Measurements from ENCODE around the gene MYL5. TPM values are rescaled to one million over a fixed set of nuclear protein-coding genes. Genes with fewer than 3 reads are reported as not detected.
"Not testable (repeated sequence)": the region's sequence is repeated elsewhere in the genome, so short reads cannot be mapped to it uniquely, and the experiment has no call there.

The MYL5 gene
- total RNA-seq, 1 donor from 2014 or later: 4.2 TPM

DNA sequence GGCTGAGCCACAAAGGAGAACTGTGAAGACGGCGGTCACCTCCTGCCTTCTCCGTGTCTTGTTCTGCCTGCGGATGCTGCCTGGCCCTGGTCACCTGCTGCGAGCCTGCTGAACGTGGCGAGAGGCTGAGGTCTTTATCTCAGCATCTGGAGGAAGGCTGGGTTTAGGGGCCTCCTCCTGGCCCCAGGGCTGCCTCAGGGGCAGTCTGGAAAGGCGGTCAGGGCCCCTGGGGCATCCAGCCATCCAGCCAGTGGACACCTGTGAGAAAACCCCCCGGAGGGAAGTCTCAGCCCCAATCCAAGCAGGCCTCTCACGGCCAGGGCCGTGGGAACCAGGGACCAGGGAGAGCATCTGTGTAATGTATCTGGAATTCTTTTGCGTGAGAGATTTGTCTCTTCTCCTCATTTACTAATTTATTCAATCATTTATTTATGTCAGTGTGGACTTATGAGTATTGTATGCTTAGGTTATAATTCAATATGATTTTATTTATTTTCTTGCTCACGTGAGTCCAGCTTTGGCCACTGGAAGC, 37.6 kb upstream of the MYL5 start:
- DNase-seq: no peak

- DNase-seq: no peak
These were observed 36.6 kb upstream of the MYL5 start for GRCh38 chr4:637536-638280.

GRCh38 chr4:642366-642765, 32.0 kb upstream of the MYL5 start:
- not testable (repeated sequence) for DNase-seq

- no peak for DNase-seq
These were observed 27.9 kb upstream of the MYL5 start for GRCh38 chr4:646460-646859.

DNA sequence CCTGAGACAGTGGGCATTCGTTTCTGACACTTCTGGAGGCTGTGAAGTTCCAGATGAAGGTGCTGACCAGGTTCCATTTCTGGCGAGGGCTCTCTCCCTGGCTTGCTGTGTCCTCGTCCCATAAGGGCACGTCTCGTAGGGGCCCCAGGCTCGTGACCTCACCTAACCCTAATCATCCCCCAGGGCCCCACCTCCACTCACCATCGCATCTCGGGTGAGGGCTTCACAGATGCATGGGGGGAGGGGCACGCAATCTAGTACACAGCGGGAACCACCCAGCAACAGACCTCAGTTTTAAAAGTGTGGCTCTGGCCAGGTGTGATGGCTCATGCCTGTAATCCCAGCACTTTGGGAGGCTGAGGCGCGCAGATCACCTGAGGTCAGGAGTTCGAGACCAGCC, 26.9 kb upstream of the MYL5 start:
- no peak for DNase-seq

DNA sequence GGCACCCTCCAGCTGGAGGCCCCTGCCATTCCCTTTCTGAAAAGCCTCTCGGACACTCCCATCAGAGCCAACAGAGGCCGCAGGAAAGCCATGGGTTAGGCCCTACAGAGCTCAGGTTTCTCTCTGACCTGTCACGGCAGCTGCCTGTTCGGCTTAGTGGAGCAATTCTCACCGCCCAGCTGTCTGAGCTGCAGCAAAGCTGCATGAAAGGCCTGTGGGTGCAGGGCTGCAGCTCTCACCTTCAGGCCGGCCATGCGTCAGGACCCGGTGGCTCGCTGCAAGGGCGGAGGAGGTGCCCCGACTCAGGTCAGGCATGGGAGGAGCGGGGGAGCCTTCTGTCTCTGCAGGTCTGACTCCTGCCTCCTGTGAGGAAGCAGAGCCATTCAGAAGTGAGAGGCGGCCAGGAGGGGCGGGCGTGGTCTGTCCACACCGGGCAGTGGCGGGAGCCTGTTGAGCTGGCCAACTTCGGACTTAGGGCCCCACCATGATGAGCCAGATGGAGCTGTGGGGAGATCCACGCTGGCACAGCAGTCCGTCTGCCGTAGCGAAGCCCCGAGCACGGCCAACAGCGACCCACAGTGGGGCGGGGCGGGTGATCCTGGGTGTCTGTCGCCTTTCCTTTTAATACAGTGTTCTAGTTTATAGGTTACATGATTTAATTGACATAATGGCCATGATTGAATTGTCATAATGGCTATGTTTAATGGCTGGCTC, 25.6 kb upstream of the MYL5 start:
- no peak for DNase-seq

DNA sequence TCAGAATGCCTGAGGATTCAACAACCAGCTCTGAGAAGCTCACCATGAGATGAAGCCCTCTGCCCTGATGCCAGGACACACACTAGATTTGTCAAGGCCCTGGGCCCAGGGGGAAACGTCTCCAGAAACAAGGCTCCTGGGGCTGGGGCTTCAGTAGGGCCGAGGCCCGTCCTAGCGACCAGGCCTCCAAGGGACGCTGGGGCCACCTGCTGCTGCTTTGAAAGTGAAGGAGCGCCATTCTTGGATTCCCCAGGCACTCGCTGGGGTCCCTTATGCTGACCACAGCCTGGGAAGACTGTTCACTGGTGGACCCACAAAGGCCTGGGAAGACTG, 25.1 kb upstream of the MYL5 start:
- DNase-seq: no peak

- no peak for DNase-seq
These were observed 24.5 kb upstream of the MYL5 start for GRCh38 chr4:649751-650310.

- no peak for DNase-seq
These were observed 23.9 kb upstream of the MYL5 start for GRCh38 chr4:650461-650860.

DNA sequence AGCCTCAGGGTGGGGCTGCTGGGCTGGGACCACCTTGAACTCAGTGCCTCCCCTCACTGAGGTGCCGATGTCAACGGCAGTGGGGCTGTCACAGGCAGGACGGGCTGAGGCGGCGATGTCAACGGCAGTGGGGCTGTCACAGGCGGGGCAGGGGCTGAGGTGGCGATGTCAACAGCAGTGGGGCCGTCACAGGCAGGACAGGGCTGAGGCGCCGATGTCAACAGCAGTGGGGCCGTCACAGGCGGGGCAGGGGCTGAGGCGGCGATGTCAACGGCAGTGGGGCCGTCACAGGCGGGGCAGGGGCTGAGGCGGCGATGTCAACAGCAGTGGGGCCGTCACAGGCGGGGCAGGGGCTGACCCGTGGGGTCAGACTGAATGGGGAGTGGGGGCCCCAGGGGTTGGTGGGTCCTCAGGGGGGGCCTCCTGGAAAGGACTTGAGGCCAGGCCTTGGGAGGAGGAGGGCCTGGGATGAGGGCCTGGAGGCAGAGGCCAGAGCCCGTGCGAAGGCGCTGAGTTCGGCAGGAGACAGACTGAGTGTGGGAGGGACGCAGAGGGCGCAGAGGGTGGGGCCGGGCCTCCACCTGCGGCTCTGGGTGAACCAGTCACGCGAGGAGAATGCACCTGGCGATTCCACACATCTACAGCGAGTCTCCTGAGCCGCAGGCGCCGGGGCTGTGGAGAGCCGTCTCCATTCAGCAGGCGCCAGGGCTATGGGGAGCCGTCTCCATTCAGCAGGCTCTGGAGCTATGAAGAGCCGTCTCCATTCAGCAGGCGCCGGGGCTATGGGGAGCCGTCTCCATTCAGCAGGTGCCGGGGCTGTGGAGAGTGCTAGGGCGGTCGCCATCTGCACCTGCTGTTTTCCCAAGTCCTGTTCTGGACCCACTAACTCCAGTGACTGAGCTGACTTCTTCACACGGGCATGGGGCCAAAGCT, 23.1 kb upstream of the MYL5 start:
- DNase-seq: peak; percentile 42

GRCh38 chr4:651884-652642, 22.3 kb upstream of the MYL5 start:
- DNase-seq: no peak

- no peak for DNase-seq
These were observed 21.1 kb upstream of the MYL5 start for GRCh38 chr4:653080-653821.

GRCh38 chr4:653831-654502, 20.4 kb upstream of the MYL5 start:
- no peak for DNase-seq

DNA sequence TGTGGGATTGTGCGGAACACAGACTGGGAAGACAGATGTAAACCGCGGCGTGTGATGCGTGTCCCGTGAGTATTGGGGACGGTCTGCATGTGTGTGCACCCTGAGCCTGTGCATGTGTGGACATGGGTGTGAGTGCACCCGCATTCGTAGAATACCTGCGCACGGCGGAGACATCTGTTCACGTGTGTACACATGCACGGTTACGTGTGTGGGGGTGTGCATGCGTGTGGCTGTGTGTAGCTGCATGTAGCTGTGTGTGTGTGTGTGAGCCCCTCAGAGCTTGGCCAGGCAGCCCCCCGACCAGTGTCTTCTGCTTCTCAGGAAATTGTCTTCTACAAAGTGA, 19.9 kb upstream of the MYL5 start:
- DNase-seq: no peak

DNA sequence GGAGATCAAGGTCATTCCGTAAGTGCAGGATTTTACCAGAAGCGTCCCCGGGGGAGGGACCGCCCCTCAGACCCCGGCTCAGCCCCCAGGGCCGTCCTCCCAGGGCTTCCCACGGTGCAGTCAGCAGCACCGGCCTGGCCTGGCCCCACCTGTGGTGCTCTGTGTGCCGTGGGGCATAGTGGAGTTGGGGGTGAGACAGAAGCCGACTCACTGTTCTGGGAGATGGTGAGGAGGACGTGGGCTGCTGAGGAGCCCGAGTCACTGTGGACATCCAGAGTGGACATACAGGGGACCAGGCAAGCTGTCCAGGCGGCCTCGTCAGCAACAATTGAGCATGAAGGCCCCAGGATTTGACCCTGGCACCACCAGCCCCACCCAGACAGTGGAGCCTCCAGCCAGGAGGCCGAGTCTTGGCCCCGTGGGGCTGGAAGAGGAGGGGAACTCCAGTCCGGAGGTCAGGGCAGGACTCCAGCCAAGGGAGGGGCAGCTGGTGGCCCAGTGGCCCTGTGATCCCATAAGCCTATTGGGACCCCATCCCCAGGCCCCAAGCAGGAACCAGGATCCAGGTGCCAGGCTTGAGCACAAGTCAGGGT, 19.4 kb upstream of the MYL5 start:
- no peak for DNase-seq

- no peak for DNase-seq
These were observed 18.7 kb upstream of the MYL5 start for GRCh38 chr4:655464-656151.

- no peak for DNase-seq
These were observed 17.7 kb upstream of the MYL5 start for GRCh38 chr4:656436-657337.

- DNase-seq: no peak
These were observed 17.0 kb upstream of the MYL5 start for GRCh38 chr4:657338-657833.
